HG02870 (cell line): ENCODE data around the gene HS6ST3.

Experiments used
- ATAC-seq: cut with Tn5 transposase; IDR thresholded peaks from one replicate; pipeline ENCODE4 v1.9.1; 2021; ENCODE audit warnings: mild to moderate bottlenecking, moderate library complexity; ENCODE audit not compliant: unreplicated experiment

Gene HS6ST3

GRCh38 chr13:96198038-96198437 is 108.1 kb downstream of the HS6ST3 start:
- ATAC-seq: no peak

DNA sequence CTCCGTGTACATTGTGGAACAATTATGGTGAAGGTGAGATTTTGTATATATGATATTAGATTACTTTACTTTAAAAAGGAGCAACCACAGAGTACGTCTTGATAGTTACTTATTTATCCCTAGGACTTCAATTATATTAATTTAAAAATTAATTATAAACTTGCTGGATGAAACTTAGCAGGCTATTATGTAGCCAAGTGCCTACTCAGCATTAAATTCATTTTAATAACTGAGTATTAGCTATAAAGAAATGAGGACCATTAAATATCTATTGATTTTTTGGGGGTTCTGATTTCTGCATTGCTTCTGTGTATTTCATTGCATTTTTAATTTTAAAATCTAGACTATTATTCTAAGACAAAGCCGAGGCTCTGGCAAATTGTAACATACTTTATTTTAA is 109.4 kb downstream of the HS6ST3 start:
- ATAC-seq: no peak

- no peak for ATAC-seq
Measured at GRCh38 chr13:96200810-96201209, 110.9 kb downstream of the HS6ST3 start.

GRCh38 chr13:96202315-96202714 is 112.4 kb downstream of the HS6ST3 start:
- no peak for ATAC-seq

- ATAC-seq: no peak
Measured at GRCh38 chr13:96203471-96203870, 113.6 kb downstream of the HS6ST3 start.

DNA sequence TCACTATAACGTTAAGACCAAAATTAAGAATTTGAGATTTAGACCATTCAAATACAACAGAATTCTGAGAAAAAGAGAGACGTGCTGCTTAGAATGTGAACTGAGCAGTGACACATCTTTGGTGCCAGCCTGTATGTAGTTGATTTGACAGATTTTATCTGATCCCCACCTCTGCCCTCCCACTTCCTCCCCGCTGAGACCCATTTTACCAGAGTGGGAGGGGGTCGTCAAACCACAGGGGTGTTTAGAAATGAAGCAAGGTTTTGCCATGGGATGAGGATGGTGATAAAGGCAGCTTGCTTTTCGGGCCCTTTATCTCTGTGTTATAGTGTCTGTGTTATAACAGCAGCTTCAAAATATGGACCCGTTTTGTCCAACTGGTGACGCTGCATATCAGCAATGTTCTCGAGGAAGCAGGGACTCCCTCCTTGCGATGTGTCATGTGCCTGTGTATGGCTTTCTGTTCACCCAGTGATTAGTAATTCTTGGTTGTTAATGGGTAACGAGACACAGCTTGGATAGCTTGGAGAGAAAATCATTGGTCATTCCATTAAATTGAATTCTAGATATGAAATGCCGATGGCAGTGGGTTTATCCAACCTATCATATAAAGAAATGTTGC is 125.0 kb downstream of the HS6ST3 start:
- no peak for ATAC-seq

DNA sequence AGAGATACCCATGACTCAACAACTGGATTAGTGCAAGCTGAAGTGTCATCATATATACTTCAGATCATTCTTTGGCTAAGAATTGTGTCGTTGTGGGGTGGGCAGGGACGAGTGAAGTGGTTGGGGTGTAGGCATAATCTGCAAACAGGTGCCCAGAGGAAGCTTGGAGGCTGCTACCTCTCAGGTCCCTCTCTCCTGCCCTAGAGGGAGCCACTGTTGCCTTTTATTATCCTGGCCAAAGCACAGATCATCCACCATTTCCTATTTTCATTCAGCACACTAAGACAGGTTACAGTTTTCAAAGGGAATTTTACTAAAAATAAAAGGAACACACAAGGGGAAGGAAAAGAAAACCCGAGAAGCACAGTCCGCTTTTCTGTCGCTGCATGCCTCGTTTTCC is 126.6 kb downstream of the HS6ST3 start:
- no peak for ATAC-seq

GRCh38 chr13:96218475-96218874 is 128.6 kb downstream of the HS6ST3 start:
- ATAC-seq: no peak

- no peak for ATAC-seq
Measured at GRCh38 chr13:96221471-96221870, 131.6 kb downstream of the HS6ST3 start.

DNA sequence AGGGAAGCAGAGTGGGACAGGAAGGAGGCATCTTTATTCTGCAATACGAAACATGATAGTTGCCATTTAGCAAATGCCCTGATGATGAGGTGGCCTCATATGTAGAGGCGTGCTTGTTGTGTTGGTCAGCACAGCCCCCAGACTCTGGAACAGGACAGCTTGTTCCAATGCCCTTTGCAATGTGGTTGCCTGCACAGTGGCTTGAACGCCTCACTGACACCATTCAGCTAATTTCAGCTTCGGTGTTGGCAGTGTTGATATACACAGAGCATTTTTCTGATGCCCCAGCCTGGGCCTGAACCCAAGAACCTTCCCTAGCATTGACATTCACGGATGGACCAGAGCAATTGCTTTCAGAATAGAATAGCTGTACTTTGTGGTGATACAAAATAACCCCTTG is 133.3 kb downstream of the HS6ST3 start:
- no peak for ATAC-seq

- peak; percentile 92 for ATAC-seq
Measured at GRCh38 chr13:96229356-96229755, 139.4 kb downstream of the HS6ST3 start.

GRCh38 chr13:96238241-96238640 is 148.3 kb downstream of the HS6ST3 start:
- ATAC-seq: no peak

GRCh38 chr13:96238861-96239260 is 149.0 kb downstream of the HS6ST3 start:
- no peak for ATAC-seq

- no peak for ATAC-seq
Measured at GRCh38 chr13:96243376-96243775, 153.5 kb downstream of the HS6ST3 start.

DNA sequence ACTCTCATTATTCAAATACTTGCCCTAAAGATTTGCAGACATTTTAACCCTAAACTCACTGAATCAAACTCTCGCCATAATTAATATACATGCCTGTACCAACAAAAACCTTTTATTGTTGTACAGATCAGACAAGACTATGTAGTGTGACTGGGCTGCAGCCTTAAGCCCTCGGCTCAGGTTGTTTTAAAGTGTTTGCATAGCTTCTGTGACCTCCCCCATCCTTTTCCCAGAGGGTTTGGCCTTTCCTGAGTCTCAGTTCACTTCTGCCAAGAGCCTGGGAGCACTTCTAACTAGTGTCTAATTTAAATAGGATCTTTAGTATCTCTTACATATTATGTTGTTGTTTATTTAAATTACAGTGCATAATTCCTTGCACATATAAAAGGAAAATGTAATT is 158.2 kb downstream of the HS6ST3 start:
- no peak for ATAC-seq

DNA sequence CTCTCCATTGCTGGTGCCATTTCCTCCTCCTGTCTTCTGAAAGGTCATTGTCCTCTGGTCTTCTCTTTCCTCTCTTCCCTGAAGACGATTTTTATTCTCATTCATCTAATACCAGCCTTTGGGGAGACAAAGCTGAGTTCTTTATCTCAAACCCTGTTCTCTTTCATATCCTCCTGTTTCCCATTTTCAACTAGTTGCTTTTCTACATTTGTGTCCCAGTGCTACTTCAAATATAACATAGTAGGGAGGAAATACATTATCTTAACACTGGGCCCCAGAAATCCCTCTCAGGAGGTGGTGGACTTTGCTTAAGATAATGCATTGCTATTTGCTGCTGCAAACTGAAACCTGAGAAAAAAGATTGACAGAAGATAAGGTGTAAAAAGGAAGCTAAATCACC is 159.1 kb downstream of the HS6ST3 start:
- ATAC-seq: no peak

DNA sequence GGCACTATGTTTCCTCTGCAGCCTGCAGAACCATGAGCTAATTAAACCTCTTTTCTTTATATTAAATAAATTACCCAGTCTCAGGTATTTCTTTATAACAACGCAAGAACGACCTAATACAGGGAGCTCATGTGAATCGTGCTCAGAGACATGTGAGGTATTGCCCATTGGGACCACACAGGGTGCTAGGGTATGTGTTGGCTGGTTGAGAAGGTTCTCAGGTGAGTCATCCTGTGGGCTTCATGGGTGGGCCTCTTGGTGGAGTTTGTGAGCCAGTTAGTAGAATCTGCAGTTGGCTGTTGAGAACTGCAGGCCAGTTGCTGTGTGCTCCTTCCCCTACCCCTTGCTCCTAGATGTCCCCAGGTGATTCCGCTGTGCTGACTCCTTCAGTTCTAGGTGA is 163.0 kb downstream of the HS6ST3 start:
- no peak for ATAC-seq

DNA sequence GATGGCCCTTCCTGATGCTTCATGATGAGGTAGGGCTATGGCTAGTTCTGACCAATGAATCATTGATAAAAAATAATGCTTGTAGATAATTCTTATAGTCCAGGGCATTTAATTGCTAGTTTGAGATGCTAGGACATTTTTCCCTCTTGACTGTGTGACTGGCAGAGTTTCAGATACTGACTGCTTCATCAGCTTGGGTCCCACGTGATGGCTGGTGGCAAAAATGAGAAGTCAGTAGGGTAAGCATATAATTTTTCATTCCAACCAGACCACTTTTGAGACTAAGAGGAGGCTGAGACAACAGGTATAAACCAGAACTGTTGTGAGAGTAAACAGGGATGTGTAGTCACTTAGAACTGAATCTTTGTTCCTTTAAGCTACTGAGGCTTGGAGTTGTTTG is 183.3 kb downstream of the HS6ST3 start:
- no peak for ATAC-seq

- no peak for ATAC-seq
Measured at GRCh38 chr13:96274046-96274445, 184.1 kb downstream of the HS6ST3 start.

DNA sequence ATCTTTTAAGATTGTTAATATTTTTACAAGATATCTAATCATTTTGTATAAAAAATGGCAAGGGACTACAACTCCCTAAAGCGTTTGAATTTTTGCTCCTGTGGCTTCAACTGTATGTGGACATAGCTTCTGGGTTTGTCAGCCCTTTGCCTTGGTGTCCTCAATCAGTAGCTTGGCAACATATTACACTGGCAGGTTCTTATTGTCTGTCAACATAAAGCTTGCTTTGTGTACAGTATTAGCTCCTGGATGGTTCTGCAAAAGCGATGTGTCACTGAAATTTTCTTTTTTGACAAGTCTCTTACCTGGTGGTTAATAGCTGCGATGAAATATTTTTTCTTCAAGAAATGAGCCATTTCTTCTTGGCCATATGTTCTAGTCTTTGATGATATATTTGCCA is 190.0 kb downstream of the HS6ST3 start:
- no peak for ATAC-seq

DNA sequence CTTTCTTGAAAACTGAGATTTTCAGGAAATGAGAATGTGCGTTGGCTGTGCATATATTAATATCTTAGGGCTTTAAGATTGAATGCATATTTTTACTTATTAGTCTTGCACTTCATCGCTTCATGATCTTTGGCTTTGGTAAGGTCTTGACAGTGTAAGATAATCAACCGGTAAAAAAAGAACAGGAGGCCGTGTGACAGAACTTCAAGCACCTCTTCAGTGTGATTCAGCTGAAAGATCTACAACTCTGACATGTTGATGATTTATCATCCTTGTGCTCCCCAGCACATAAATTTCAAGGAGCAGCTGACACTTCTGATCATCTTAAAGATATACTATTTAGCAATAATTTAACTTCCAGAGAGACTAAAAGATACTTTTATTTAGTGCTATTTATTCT is 195.1 kb downstream of the HS6ST3 start:
- ATAC-seq: no peak

DNA sequence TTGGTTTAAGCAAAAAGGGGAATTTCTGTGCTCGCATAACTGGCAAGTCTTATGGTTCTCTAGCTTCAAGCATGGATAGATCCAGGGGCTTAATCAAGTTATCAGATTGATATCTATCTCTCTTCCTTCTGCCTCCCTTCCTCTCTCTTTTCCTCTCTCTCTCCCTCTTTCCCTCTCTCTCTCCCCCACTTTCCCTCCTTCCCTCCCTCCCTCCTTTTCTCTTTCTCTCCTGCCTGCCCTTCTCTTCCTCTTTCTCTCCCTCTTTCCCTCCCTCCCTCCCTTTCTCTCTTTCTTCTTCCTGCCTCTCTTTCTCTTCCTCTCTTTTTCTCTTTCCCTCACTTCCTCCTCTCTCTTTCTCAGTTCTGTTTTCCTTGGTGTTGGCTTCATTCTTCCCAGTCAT is 195.8 kb downstream of the HS6ST3 start:
- ATAC-seq: no peak
